KMS-11 (cell line): Measurements from ENCODE around the gene RPRD1B.

Source experiments
- H2AFZ ChIP-seq: fragments of 200-600 bp; sonication (generic); 2 replicates; pipeline ENCODE4 v1.6.1; 2016; ENCODE audit warnings: antibody characterized with exemption, mixed run types, low read depth
- H3K27ac ChIP-seq: fragments of 200-600 bp; sonication (generic); 2 replicates; pipeline ENCODE4 v1.6.1; 2016; ENCODE audit warnings: mild to moderate bottlenecking, mixed run types
- H3K27me3 ChIP-seq: fragments of 200-600 bp; sonication (generic); 2 replicates; pipeline ENCODE4 v1.6.1; 2017; ENCODE audit warnings: mild to moderate bottlenecking, low read depth, mixed run types, moderate library complexity; ENCODE audit not compliant: insufficient read depth
- H3K36me3 ChIP-seq: fragments of 200-600 bp; sonication (generic); 2 replicates; pipeline ENCODE4 v1.6.1; 2017; ENCODE audit warnings: mild to moderate bottlenecking, mixed run types; ENCODE audit not compliant: insufficient read depth
- H3K4me1 ChIP-seq: fragments of 200-600 bp; sonication (generic); 2 replicates; pipeline ENCODE4 v1.6.1; 2016; ENCODE audit warnings: mild to moderate bottlenecking, low read depth, mixed run types; ENCODE audit not compliant: poor library complexity, severe bottlenecking
- H3K4me2 ChIP-seq: fragments of 200-600 bp; sonication (generic); 2 replicates; pipeline ENCODE4 v1.7.0; 2016; ENCODE audit warnings: mild to moderate bottlenecking, mixed run types
- H3K4me3 ChIP-seq: fragments of 200-600 bp; sonication (generic); IDR thresholded peaks from 2 replicates; pipeline ENCODE4 v1.6.1; 2017; ENCODE audit warnings: low read depth, low read length, mixed read lengths; ENCODE audit not compliant: insufficient read depth
- H3K79me2 ChIP-seq: fragments of 200-600 bp; sonication (generic); 2 replicates; pipeline ENCODE4 v1.6.1; 2016; ENCODE audit warnings: low read depth, mixed run types; ENCODE audit not compliant: insufficient read depth
- H3K9ac ChIP-seq: fragments of 200-600 bp; sonication (generic); 2 replicates; pipeline ENCODE4 v1.6.1; 2016; ENCODE audit warnings: mild to moderate bottlenecking, mixed run types
- H4K20me1 ChIP-seq: fragments of 200-600 bp; sonication (generic); 2 replicates; pipeline ENCODE4 v1.6.1; 2016; ENCODE audit warnings: mild to moderate bottlenecking, mixed run types; ENCODE audit not compliant: insufficient read depth
- CTCF ChIP-seq: fragments of 200-600 bp; sonication (generic); conservative IDR thresholded peaks from 2 replicates; pipeline ENCODE4 v1.6.1; 2017; ENCODE audit warnings: low read depth, mild to moderate bottlenecking, antibody characterized with exemption, low read length, moderate library complexity, mixed read lengths

The RPRD1B gene

GRCh38 chr20:38135271-38135650 lies 101.7 kb downstream of the RPRD1B start:
- no peak for TF ChIP-seq CTCF
- Histone ChIP-seq H3K79me2 (no peaks in the 10 kb centered on the region), H4K20me1 (no peaks in the 10 kb centered on the region), H3K4me2 (no peak overlapping the region), H3K27me3 (no peaks in the 10 kb centered on the region), H3K36me3 (no peaks in the 10 kb centered on the region), H3K27ac (no peak overlapping the region), H3K4me3 (no peak overlapping the region), H2AFZ (no peak overlapping the region), H3K4me1 (no peaks in the 10 kb centered on the region), H3K9ac (no peak overlapping the region)

GRCh38 chr20:38135651-38136420 lies 102.3 kb downstream of the RPRD1B start:
- Histone ChIP-seq H3K36me3 (no peaks in the 10 kb centered on the region), H4K20me1 (no peaks in the 10 kb centered on the region), H3K4me1 (no peaks in the 10 kb centered on the region), H3K27ac (no peak overlapping the region), H3K4me2 (no peak overlapping the region), H2AFZ (no peak overlapping the region), H3K27me3 (no peaks in the 10 kb centered on the region), H3K79me2 (no peaks in the 10 kb centered on the region), H3K9ac (no peak overlapping the region), H3K4me3 (no peak overlapping the region)
- no peak for TF ChIP-seq CTCF

- no peaks in the 10 kb centered on the region for H3K27me3 ChIP-seq
- H3K4me3 ChIP-seq, result no peak overlapping the region
- no peaks in the 10 kb centered on the region for H3K4me1 ChIP-seq
- H3K9ac ChIP-seq, result no peak overlapping the region
- H3K36me3 ChIP-seq, result no peaks in the 10 kb centered on the region
- no peak overlapping the region for H3K4me2 ChIP-seq
- H4K20me1 ChIP-seq, result no peaks in the 10 kb centered on the region
- no peak for TF ChIP-seq CTCF
- H3K79me2 ChIP-seq, result no peaks in the 10 kb centered on the region
- H3K27ac ChIP-seq, result no peak overlapping the region
- H2AFZ ChIP-seq, result no peak overlapping the region
Observed at GRCh38 chr20:38136421-38137245, 103.1 kb downstream of the RPRD1B start.

DNA sequence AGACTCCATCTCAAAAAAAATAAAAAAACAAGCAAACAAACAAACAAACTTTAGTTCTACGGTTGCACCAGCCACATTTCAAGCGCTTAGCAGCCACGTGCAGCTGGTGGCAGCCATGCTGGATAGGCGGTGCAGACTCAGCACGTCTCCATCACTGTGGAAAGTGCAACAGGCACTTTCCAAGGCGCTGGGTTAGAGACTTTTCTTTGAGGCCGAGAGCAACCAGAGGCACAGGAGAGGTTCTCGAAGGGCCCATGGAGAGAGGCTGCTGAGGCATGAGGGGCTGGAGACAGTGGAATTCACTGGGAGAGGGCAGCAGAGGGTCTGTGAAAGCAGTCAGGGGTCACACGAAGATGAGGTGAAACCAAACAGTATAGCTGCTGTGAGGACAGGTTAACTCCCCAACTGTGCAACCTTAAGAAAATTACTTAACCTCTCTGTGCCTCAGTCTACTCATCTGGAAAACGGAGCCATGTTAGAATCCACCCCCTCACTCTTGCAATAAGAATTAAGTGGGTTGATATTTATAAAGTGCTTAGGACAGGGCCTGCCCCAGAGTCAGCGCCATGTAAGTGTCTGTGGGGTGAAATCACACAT lies 104.0 kb downstream of the RPRD1B start:
- Histone ChIP-seq H3K79me2 (no peaks in the 10 kb centered on the region), H4K20me1 (no peaks in the 10 kb centered on the region), H3K4me1 (no peaks in the 10 kb centered on the region), H3K27me3 (no peaks in the 10 kb centered on the region), H3K4me2 (no peak overlapping the region), H2AFZ (no peak overlapping the region), H3K27ac (no peak overlapping the region), H3K36me3 (no peaks in the 10 kb centered on the region), H3K9ac (no peak overlapping the region), H3K4me3 (no peak overlapping the region)
- no peak for TF ChIP-seq CTCF
